CD4-positive, alpha-beta T cell (primary cell): Measurements from ENCODE around the gene RNF208. TPM values are rescaled to one million over a fixed set of nuclear protein-coding genes. Genes with fewer than 3 reads are reported as not detected.
A peak's percentile ranks its signal among the peaks of the same experiment; 100 is the strongest.

ENCODE experiments used
- ATAC-seq: fragments of 200-7000 bp; cut with Tn5 transposase; one replicate; pipeline ENCODE4 v1.10.0; 2022; ENCODE audit warnings: mild to moderate bottlenecking; ENCODE audit not compliant: poor library complexity
- CTCF ChIA-PET: fragments of 350-600 bp; sonication (Branson Sonifier 250); formaldehyde crosslinking; loops from one replicate; lab custom pipeline; 2021; ENCODE audit warnings: antibody characterized with exemption, inconsistent platforms; lab: Charles Lee
- POLR2A ChIA-PET: fragments of 350-600 bp; sonication (Branson Sonifier 250); formaldehyde crosslinking; loops from one replicate; lab custom pipeline; 2021; ENCODE audit warnings: antibody characterized with exemption, inconsistent platforms; lab: Charles Lee
- DNase-seq, 14 experiments: peaks; one replicate each; pipeline ENCODE4 v3.0.0-alpha.2; 2013 to 2020; ENCODE audit warnings: mixed read lengths in 2 of 14
- H3K27ac ChIP-seq, 2 donors: one replicate each; pipeline versions ENCODE4 v1.5.1 to v1.7.0; 2013; ENCODE audit warnings: low read length in 2 of 2, low read depth in 1 of 2, mild to moderate bottlenecking in 1 of 2
- H3K27me3 ChIP-seq, 2 experiments: 1 replicate in 1 of 2; 2 replicates in 1 of 2; pipeline versions ENCODE4 v1.6.1 to v1.7.0; 2013; ENCODE audit warnings: low read length in 2 of 2, control low read depth in 1 of 2, mild to moderate bottlenecking in 1 of 2, moderate library complexity in 1 of 2; ENCODE audit not compliant: insufficient read depth in 2 of 2, control insufficient read depth in 1 of 2
- H3K36me3 ChIP-seq: one replicate; pipeline ENCODE4 v1.6.1; 2013; ENCODE audit warnings: low read length, control low read depth; ENCODE audit not compliant: insufficient read depth
- H3K4me1 ChIP-seq: one replicate; pipeline ENCODE4 v1.6.1; 2013; ENCODE audit warnings: low read length, control low read depth; ENCODE audit not compliant: insufficient read depth
- H3K4me3 ChIP-seq: one replicate; pipeline ENCODE4 v1.5.1; 2013; ENCODE audit warnings: mild to moderate bottlenecking, low read length, moderate library complexity
- H3K9me3 ChIP-seq, 2 experiments: 1 replicate in 1 of 2; 2 replicates in 1 of 2; pipeline versions ENCODE4 v1.6.1 to v1.7.0; 2013; ENCODE audit warnings: low read length in 2 of 2, mild to moderate bottlenecking in 2 of 2, control low read depth in 1 of 2, moderate library complexity in 1 of 2; ENCODE audit not compliant: control insufficient read depth in 1 of 2, insufficient read depth in 1 of 2
- H3K27ac Mint-ChIP-seq: one replicate; pipeline ENCODE4 v1.8.0; 2020; ENCODE audit warnings: mixed read lengths
- H3K27me3 Mint-ChIP-seq: one replicate; pipeline ENCODE4 v1.8.0; 2021; ENCODE audit warnings: mixed read lengths
- H3K36me3 Mint-ChIP-seq: one replicate; pipeline ENCODE4 v1.8.0; 2021; ENCODE audit warnings: low read depth, mixed read lengths
- H3K4me1 Mint-ChIP-seq: one replicate; pipeline ENCODE4 v1.8.0; 2021; ENCODE audit warnings: low read depth, mixed read lengths
- H3K4me3 Mint-ChIP-seq: one replicate; pipeline ENCODE4 v1.8.0; 2020; ENCODE audit warnings: mild to moderate bottlenecking, mixed read lengths
- H3K9me3 Mint-ChIP-seq: one replicate; pipeline ENCODE4 v1.8.0; 2020; ENCODE audit warnings: mixed read lengths
- CTCF ChIP-seq: fragments of 200-600 bp; IDR thresholded peaks from one replicate; pipeline ENCODE4 v1.8.0; 2022; ENCODE audit warnings: antibody characterized with exemption, mild to moderate bottlenecking
- intact Hi-C, 2 experiments: fragments of 100-400 bp; cut with DNase I in 1 of 2; cut with micrococcal nuclease in 1 of 2; formaldehyde crosslinking; loops; one replicate each; pipeline versions ENCODE4 v1.15.1 to v1.9.0; 2023 to 2025; cut with DNase I, micrococcal nuclease
- total RNA-seq, 174 experiments: library from RNA in 2 of 174; stranded (reverse) in 2 of 174; gene quantifications; one replicate each; pipeline ENCODE4 v1.2.3 and lab custom pipeline; 2021 to 2026

RNF208 gene
- total RNA-seq, 2 experiments from 2014 or later, result 0.66 to 0.67 TPM

- Mint-ChIP-seq H3K27ac (no peak overlapping the region), H3K4me3 (no peak overlapping the region), H3K9me3 (no peaks in the 10 kb centered on the region), H3K4me1 (peaks cover 5% of the 10 kb centered on the region), H3K27me3 (peaks cover 5% of the 10 kb centered on the region), H3K36me3 (no peaks in the 10 kb centered on the region)
- H3K4me1 ChIP-seq, result peaks cover 14% of the 10 kb centered on the region
- no peaks in the 10 kb centered on the region for H3K36me3 ChIP-seq
- intact Hi-C loops, result loop anchor here in 1 of 2 experiments (5.0 kb wide), 1 partner anchor 182 kb away; the partner anchor contains the start of gene NPDC1
- DNase-seq (no peak), ATAC-seq (no peak)
- TF ChIP-seq CTCF, result no peak
- ChIA-PET POLR2A (interaction anchor here (2.4 kb wide), 1 partner anchor 11 kb away, joined by 15 read pairs; the partner anchor contains the start of gene TUBB4B), CTCF (interaction anchor here (1.5 kb wide), 1 partner anchor 107 kb away, joined by 3 read pairs; no protein-coding TSS in a partner anchor)
- peaks cover 3 to 16% of the 10 kb centered on the region in 2 experiments for H3K27me3 ChIP-seq
- H3K4me3 ChIP-seq, result no peak overlapping the region
- no peak overlapping the region for H3K27ac ChIP-seq
- peaks cover 0 to 10% of the 10 kb centered on the region in 2 experiments for H3K9me3 ChIP-seq
Measured at GRCh38 chr9:137228968-137229896, 7.2 kb upstream of the RNF208 start.

GRCh38 chr9:137228506-137228967 lies 6.5 kb upstream of the RNF208 start:
- no peak overlapping the region for H3K4me3 Mint-ChIP-seq
- intact Hi-C loops, result loop anchor here in 1 of 2 experiments (5.0 kb wide), 1 partner anchor 181 kb away; the partner anchor contains the start of gene NPDC1
- H3K4me1 Mint-ChIP-seq, result peaks cover 10% of the 10 kb centered on the region
- H3K27ac Mint-ChIP-seq, result no peak overlapping the region
- H3K36me3 Mint-ChIP-seq, result no peaks in the 10 kb centered on the region
- POLR2A ChIA-PET, result interaction anchor here (2.3 to 2.4 kb wide), 2 partner anchors 12 to 133 kb away, joined by 10 to 15 read pairs; partner anchors contain the start of gene TUBB4B
- no peaks in the 10 kb centered on the region for H3K36me3 ChIP-seq
- CTCF ChIA-PET, result interaction anchor here (0.6 to 2.5 kb wide), 2 partner anchors 8 to 182 kb away, joined by 4 to 15 read pairs; no protein-coding TSS in a partner anchor
- TF ChIP-seq CTCF, result no peak
- ATAC-seq, result no peak
- H3K27me3 ChIP-seq, result peaks cover 3 to 16% of the 10 kb centered on the region in 2 experiments
- H3K4me3 ChIP-seq, result no peak overlapping the region
- no peak overlapping the region for H3K27ac ChIP-seq
- no peaks in the 10 kb centered on the region for H3K9me3 Mint-ChIP-seq
- H3K27me3 Mint-ChIP-seq, result peaks cover 5% of the 10 kb centered on the region
- DNase-seq, result peak in 1 of 14 experiments; percentile 39
- peaks cover 21% of the 10 kb centered on the region for H3K4me1 ChIP-seq
- H3K9me3 ChIP-seq, result peaks cover 0 to 10% of the 10 kb centered on the region in 2 experiments

- POLR2A ChIA-PET, result interaction anchor here (1.0 to 2.4 kb wide), 5 partner anchors 13 to 141 kb away, joined by 3 to 15 read pairs (median 5); partner anchors contain the start of genes MAN1B1, TPRN and TUBB4B
- DNase-seq, result no peak
- peak overlapping the region; percentile 1 for H3K4me3 Mint-ChIP-seq
Measured at GRCh38 chr9:137227853-137228505, 5.9 kb upstream of the RNF208 start.

More at GRCh38 chr9:137227853-137228505, 5.9 kb upstream of the RNF208 start:
- Mint-ChIP-seq H3K4me1 (peaks cover 16% of the 10 kb centered on the region), H3K27ac (no peak overlapping the region), H3K27me3 (peaks cover 5% of the 10 kb centered on the region), H3K9me3 (no peaks in the 10 kb centered on the region), H3K36me3 (no peaks in the 10 kb centered on the region)
- Histone ChIP-seq H3K4me3 (no peak overlapping the region), H3K9me3 (peaks cover 0 to 10% of the 10 kb centered on the region in 2 experiments), H3K36me3 (no peaks in the 10 kb centered on the region), H3K27me3 (peaks cover 3 to 16% of the 10 kb centered on the region in 2 experiments), H3K27ac (no peak overlapping the region), H3K4me1 (peaks cover 23% of the 10 kb centered on the region)
- CTCF ChIA-PET, result interaction anchor here (0.6 to 2.5 kb wide), 11 partner anchors 9 to 193 kb away, joined by 3 to 15 read pairs (median 4); partner anchors contain the start of genes ANAPC2, NPDC1 and SSNA1
- ATAC-seq, result no peak
- no peak for TF ChIP-seq CTCF
- intact Hi-C loops, result loop anchor here (1.0 to 5.0 kb wide), 5 partner anchors 106 to 182 kb away; partner anchors contain the start of gene NPDC1 (in 2 of the 2)
